Calu3 (cell line): Measurements from ENCODE around the gene KRTAP2-3. TPM values are rescaled to one million over a fixed set of nuclear protein-coding genes. Genes with fewer than 3 reads are reported as not detected.

Source experiments
- BruUV-seq: library from RNA; stranded (reverse); fragments of 400-500 nt; replicated peaks from 2 replicates; lab custom pipeline; 2021; lab: Mats Ljungman, UMichigan
- CTCF ChIA-PET: fragments of 300-600 bp; sonication (Branson Sonifier 250); formaldehyde crosslinking; loops from one replicate; lab custom pipeline; 2022; ENCODE audit warnings: antibody characterized with exemption; lab: Charles Lee
- DNase-seq: peaks from one replicate; pipeline ENCODE4 v3.0.0; 2022
- H3K27ac Mint-ChIP-seq: one replicate; pipeline ENCODE4 v1.8.0; 2022; ENCODE audit warnings: mixed read lengths; ENCODE audit not compliant: unreplicated experiment
- H3K27me3 Mint-ChIP-seq: one replicate; pipeline ENCODE4 v1.8.0; 2022; ENCODE audit warnings: mixed read lengths; ENCODE audit not compliant: unreplicated experiment
- H3K36me3 Mint-ChIP-seq: one replicate; pipeline ENCODE4 v1.8.0; 2022; ENCODE audit warnings: mild to moderate bottlenecking, moderate library complexity, mixed read lengths; ENCODE audit not compliant: insufficient read depth, unreplicated experiment
- H3K4me1 Mint-ChIP-seq: one replicate; pipeline ENCODE4 v1.8.0; 2022; ENCODE audit warnings: mild to moderate bottlenecking, low read depth, mixed read lengths; ENCODE audit not compliant: unreplicated experiment
- H3K4me3 Mint-ChIP-seq: one replicate; pipeline ENCODE4 v1.8.0; 2022; ENCODE audit warnings: mild to moderate bottlenecking, low read depth, moderate library complexity, mixed read lengths; ENCODE audit not compliant: unreplicated experiment
- H3K9me3 Mint-ChIP-seq: one replicate; pipeline ENCODE4 v1.8.0; 2022; ENCODE audit warnings: low read depth, mixed read lengths; ENCODE audit not compliant: unreplicated experiment
- intact Hi-C: fragments of 100-400 bp; cut with micrococcal nuclease; formaldehyde crosslinking; loops from one replicate; pipeline ENCODE4 v1.10.0; 2022; ENCODE audit not compliant: unreplicated experiment
- total RNA-seq: library from RNA; stranded (reverse); gene quantifications from 2 replicates; pipeline ENCODE4 v1.2.3, GENCODE V29; 2022
- TF ChIP-seq, protein P1 (sequence below): fragments of 200-600 bp; IDR thresholded peaks from one replicate; pipeline ENCODE4 v1.8.0; 2022; ENCODE audit warnings: antibody characterized with exemption; ENCODE audit not compliant: unreplicated experiment

The KRTAP2-3 gene
- total RNA-seq, 1 experiment from 2014 or later = 18.2 TPM

DNA sequence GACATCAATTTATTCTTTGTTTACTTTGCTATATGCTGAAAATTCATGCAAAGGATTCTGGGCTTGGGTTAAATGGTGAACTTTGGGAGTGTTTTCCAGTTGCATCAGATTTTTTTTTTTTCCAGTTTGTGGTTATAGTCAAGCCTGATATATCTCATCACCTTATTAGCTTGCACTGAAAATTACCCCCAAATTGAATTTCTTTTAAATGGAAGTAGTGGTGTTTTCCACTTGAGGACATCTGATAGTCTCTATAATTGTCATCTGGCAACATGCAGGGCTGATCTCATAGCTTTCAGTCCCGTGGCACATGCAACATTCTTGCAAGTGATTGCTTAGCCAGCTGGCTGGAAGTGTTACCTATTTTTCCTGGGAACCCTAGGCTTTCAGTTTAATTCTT is 46.3 kb downstream of the KRTAP2-3 start:
- no TSS peak for BruUV-seq
- no peak for DNase-seq
- Mint-ChIP-seq H3K36me3 (no peaks in the 10 kb centered on the region), H3K4me3 (no peak overlapping the region), H3K4me1 (peaks cover 59% of the 10 kb centered on the region), H3K9me3 (peaks cover 4% of the 10 kb centered on the region), H3K27me3 (no peaks in the 10 kb centered on the region), H3K27ac (no peak overlapping the region)
- CTCF ChIA-PET = interaction anchor here (0.6 to 2.2 kb wide), 11 partner anchors 12 to 505 kb away, joined by 3 to 6 read pairs (median 3); partner anchors contain the start of gene KRTAP2-3
- intact Hi-C loops = no loop called here
- TF ChIP-seq, protein P1, sequence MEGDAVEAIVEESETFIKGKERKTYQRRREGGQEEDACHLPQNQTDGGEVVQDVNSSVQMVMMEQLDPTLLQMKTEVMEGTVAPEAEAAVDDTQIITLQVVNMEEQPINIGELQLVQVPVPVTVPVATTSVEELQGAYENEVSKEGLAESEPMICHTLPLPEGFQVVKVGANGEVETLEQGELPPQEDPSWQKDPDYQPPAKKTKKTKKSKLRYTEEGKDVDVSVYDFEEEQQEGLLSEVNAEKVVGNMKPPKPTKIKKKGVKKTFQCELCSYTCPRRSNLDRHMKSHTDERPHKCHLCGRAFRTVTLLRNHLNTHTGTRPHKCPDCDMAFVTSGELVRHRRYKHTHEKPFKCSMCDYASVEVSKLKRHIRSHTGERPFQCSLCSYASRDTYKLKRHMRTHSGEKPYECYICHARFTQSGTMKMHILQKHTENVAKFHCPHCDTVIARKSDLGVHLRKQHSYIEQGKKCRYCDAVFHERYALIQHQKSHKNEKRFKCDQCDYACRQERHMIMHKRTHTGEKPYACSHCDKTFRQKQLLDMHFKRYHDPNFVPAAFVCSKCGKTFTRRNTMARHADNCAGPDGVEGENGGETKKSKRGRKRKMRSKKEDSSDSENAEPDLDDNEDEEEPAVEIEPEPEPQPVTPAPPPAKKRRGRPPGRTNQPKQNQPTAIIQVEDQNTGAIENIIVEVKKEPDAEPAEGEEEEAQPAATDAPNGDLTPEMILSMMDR = no peak

DNA sequence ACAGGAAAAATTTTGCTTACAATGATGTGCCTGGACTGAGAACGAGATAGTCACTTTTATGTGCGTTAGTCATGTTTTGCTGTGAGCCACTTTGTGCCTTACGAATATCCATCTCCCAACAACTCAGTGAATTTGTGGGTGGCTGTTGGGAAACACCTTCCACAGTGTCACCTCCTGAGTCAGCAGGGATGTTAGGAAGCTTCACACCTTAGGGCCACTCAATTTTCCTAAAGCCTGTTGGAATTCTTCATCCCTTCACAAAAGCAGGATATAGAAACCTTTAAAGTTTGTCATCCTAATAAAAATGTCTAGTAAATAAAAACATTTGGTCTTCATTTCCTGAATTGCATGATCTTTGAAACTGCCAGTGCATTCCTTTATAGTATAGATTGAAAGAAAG is 46.7 kb downstream of the KRTAP2-3 start:
- Mint-ChIP-seq H3K4me3 (no peak overlapping the region), H3K4me1 (peaks cover 63% of the 10 kb centered on the region), H3K27me3 (no peaks in the 10 kb centered on the region), H3K9me3 (peaks cover 4% of the 10 kb centered on the region), H3K27ac (peak overlapping the region; percentile 6), H3K36me3 (no peaks in the 10 kb centered on the region)
- TF ChIP-seq, protein P1 = no peak
- CTCF ChIA-PET = interaction anchor here (1.1 to 2.2 kb wide), 4 partner anchors 13 to 78 kb away, joined by 3 to 6 read pairs (median 4); partner anchors contain the start of gene KRTAP2-3
- intact Hi-C loops = no loop called here
- BruUV-seq = no TSS peak
- no peak for DNase-seq

DNA sequence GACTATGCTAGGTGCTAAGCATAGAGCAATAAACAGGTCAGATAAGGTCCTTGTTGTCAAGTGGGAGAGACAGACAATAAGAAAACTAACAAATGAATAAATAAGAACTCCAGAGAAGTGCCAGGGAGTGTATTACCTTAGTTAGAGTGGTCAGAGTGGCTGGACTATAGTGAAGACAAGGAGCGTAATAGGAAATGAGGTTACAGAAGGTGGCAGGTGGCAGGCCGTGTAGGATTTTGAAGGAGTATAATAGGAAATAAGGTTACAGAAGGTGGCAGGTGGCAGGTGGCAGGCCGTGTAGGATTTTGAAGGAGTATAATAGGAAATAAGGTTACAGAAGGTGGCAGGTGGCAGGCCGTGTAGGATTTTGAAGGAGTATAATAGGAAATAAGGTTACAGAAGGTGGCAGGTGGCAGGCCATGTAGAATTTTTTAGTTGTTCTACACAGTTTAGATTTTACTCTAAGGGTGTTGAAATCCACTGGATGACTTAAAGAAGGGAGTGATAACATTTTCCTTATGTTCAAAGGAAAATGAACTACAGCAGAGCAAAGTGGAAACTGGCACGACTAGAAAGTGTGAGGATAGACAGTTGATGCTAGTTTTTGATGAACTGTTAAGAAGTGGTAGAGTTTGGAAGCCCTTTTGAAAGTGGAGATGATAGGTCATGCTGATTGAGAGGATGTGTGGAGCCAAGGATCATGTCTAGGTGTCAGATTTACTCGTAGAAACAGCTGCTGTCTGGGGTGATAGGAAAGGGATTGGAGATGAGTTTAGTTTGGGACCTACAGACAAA is 47.4 kb downstream of the KRTAP2-3 start:
- no TSS peak for BruUV-seq
- no peaks in the 10 kb centered on the region for H3K27me3 Mint-ChIP-seq
- peaks cover 66% of the 10 kb centered on the region for H3K4me1 Mint-ChIP-seq
- CTCF ChIA-PET = interaction anchor here (1.1 to 1.8 kb wide), 3 partner anchors 13 to 66 kb away, joined by 3 to 5 read pairs (median 3); partner anchors contain the start of gene KRTAP2-3
- TF ChIP-seq, protein P1 = no peak
- no peaks in the 10 kb centered on the region for H3K36me3 Mint-ChIP-seq
- peaks cover 4% of the 10 kb centered on the region for H3K9me3 Mint-ChIP-seq
- H3K4me3 Mint-ChIP-seq = no peak overlapping the region
- intact Hi-C loops = no loop called here
- H3K27ac Mint-ChIP-seq = peak overlapping the region; percentile 6
- no peak for DNase-seq

DNA sequence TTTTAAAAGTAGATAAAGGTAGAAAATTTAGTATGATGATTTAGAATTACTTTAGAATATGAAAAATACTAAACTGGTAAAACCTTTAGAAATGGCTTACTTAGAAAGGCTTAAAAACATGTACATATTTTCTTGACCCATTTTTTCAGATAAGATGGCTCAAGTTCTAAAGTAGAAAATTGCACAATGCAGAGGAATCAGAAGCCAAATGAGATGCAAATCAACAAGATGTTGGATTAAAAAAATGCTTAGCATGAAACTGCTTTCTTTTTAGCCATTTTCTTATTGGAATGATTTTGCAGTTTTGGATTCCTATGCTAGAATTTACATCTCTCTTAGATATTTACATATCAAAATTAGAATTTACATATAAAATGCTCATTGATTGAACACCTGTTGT is 49.5 kb downstream of the KRTAP2-3 start:
- Mint-ChIP-seq H3K9me3 (peaks cover 4% of the 10 kb centered on the region), H3K27ac (no peak overlapping the region), H3K36me3 (no peaks in the 10 kb centered on the region), H3K4me1 (peaks cover 52% of the 10 kb centered on the region), H3K4me3 (no peak overlapping the region), H3K27me3 (no peaks in the 10 kb centered on the region)
- no TSS peak for BruUV-seq
- CTCF ChIA-PET = interaction anchor here (0.6 to 1.7 kb wide), 6 partner anchors 10 to 101 kb away, joined by 3 to 6 read pairs (median 4); partner anchors contain the start of gene KRT23
- intact Hi-C loops = no loop called here
- TF ChIP-seq, protein P1 = no peak
- no peak for DNase-seq
